Activated B cell treated with CpG ODN at 0.5 μM for 24 hours (primary cell): ENCODE data around the gene TBATA. TPM values are rescaled to one million over a fixed set of nuclear protein-coding genes. Genes with fewer than 3 reads are reported as not detected.
"Not testable (repeated sequence)": the region's sequence is repeated elsewhere in the genome, so short reads cannot be mapped to it uniquely, and the experiment has no call there.

Experiments
- ATAC-seq: fragments of 200-7000 bp; cut with Tn5 transposase; one replicate; pipeline ENCODE4 v1.10.0; 2021; ENCODE audit warnings: low read depth, mild to moderate bottlenecking, moderate library complexity
- CTCF ChIA-PET: fragments of 350-600 bp; sonication (Branson Sonifier 250); formaldehyde crosslinking; loops from one replicate; lab custom pipeline; 2021; ENCODE audit warnings: antibody characterized with exemption; lab: Charles Lee
- POLR2A ChIA-PET: fragments of 350-600 bp; sonication (Branson Sonifier 250); formaldehyde crosslinking; loops from one replicate; lab custom pipeline; 2021; ENCODE audit warnings: antibody characterized with exemption; lab: Charles Lee
- DNase-seq: peaks from one replicate; pipeline ENCODE4 v3.0.0; 2022
- H3K27ac Mint-ChIP-seq: one replicate; pipeline ENCODE4 v1.8.0; 2020; ENCODE audit warnings: mixed read lengths
- H3K27me3 Mint-ChIP-seq: one replicate; pipeline ENCODE4 v1.8.0; 2021; ENCODE audit warnings: mixed read lengths
- H3K36me3 Mint-ChIP-seq: one replicate; pipeline ENCODE4 v1.8.0; 2021; ENCODE audit warnings: low read depth, mixed read lengths
- H3K4me1 Mint-ChIP-seq: one replicate; pipeline ENCODE4 v1.8.0; 2021; ENCODE audit warnings: mixed read lengths
- H3K4me3 Mint-ChIP-seq: one replicate; pipeline ENCODE4 v1.8.0; 2020; ENCODE audit warnings: mild to moderate bottlenecking, mixed read lengths
- H3K9me3 Mint-ChIP-seq: one replicate; pipeline ENCODE4 v1.8.0; 2020; ENCODE audit warnings: mixed read lengths
- intact Hi-C: fragments of 100-400 bp; cut with micrococcal nuclease; formaldehyde crosslinking; loops from one replicate; pipeline ENCODE4 v1.15.1; 2024
- total RNA-seq: library from RNA; stranded (reverse); gene quantifications from 2 replicates; pipeline ENCODE4 v1.2.3, GENCODE V29; 2022
- TF ChIP-seq, protein P1 (sequence below): fragments of 200-600 bp; IDR thresholded peaks from one replicate; pipeline ENCODE4 v1.8.0; 2022; ENCODE audit warnings: antibody characterized with exemption, mild to moderate bottlenecking

The TBATA gene
- total RNA-seq, 1 donor from 2014 or later = not detected

- ChIA-PET CTCF (no interaction called here), POLR2A (no interaction called here)
- Mint-ChIP-seq H3K27ac (no peak overlapping the region), H3K4me3 (no peak overlapping the region), H3K36me3 (no peaks in the 10 kb centered on the region), H3K9me3 (no peaks in the 10 kb centered on the region), H3K27me3 (no peaks in the 10 kb centered on the region), H3K4me1 (no peaks in the 10 kb centered on the region)
- intact Hi-C loops = no loop called here
- TF ChIP-seq, protein P1, sequence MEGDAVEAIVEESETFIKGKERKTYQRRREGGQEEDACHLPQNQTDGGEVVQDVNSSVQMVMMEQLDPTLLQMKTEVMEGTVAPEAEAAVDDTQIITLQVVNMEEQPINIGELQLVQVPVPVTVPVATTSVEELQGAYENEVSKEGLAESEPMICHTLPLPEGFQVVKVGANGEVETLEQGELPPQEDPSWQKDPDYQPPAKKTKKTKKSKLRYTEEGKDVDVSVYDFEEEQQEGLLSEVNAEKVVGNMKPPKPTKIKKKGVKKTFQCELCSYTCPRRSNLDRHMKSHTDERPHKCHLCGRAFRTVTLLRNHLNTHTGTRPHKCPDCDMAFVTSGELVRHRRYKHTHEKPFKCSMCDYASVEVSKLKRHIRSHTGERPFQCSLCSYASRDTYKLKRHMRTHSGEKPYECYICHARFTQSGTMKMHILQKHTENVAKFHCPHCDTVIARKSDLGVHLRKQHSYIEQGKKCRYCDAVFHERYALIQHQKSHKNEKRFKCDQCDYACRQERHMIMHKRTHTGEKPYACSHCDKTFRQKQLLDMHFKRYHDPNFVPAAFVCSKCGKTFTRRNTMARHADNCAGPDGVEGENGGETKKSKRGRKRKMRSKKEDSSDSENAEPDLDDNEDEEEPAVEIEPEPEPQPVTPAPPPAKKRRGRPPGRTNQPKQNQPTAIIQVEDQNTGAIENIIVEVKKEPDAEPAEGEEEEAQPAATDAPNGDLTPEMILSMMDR = no peak
- DNase-seq (no peak), ATAC-seq (no peak)
Observed at GRCh38 chr10:70773461-70773860, 11.7 kb downstream of the TBATA start.

DNA sequence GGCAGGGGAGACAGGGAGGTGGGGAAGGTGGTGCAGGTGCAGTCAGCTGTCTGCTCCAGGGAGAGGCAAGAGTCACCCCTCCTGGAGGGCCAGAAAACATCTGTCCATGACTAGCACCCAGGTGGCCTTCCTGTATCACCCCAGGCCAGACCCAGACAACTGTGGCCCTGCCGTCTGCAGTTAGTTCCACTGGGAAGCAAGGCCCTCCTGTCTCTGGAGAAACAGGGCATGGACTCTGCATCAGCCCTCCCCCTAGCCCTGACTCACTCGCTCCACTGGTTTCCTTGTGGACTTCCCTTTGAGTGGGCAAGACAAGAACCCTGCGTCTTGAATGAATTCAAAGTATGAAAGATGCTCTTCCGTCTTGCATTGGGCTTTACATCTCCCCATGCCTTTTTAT lies 12.6 kb downstream of the TBATA start:
- Mint-ChIP-seq H3K36me3 (no peaks in the 10 kb centered on the region), H3K4me3 (no peak overlapping the region), H3K27me3 (no peaks in the 10 kb centered on the region), H3K9me3 (no peaks in the 10 kb centered on the region), H3K27ac (no peak overlapping the region), H3K4me1 (no peaks in the 10 kb centered on the region)
- ChIA-PET POLR2A (no interaction called here), CTCF (no interaction called here)
- no peak for DNase-seq
- TF ChIP-seq, protein P1 = no peak
- intact Hi-C loops = no loop called here
- ATAC-seq = no peak

DNA sequence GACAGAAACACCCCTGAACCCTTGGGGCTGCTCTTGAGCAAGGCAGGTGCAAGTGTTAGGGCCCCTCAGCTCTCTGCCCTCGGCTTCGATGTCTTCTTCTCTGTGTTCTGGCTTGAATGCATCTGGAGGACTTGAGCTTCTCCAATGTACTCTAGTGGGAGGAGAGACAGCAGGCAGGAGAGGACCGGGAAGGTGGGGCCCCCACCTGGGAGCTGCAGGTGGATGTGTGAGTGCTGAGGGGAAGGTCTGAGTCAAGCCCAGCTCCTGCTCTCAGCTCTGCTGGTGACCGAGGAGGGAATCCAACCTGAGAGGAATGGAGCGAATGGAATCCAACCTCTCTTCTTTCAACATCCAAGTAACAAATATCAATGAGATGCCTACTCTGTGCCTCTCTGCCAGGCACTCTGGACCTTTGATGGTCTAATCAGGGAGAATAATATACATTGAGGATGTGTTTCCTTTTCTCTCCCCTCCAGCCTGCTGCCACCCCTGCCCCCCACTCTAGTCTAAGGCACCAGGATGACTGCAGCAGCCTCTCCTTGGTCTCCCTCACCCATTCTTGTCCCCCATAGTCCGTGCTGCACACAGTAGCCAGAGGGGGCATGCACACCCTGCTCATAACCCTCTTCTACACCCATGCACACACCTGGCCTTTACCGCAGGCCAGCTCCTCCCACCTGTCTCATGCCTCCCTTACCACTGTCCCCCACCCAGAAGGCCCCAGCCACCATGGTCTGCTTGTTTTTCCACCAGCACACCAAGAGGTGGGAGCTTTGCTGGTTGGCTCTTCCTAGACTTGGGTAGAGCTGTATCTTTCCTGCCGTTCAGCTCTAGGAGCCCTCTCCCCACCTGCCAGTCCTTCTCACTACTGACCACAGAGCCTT lies 13.6 kb downstream of the TBATA start:
- DNase-seq (no peak), ATAC-seq (no peak)
- ChIA-PET POLR2A (no interaction called here), CTCF (no interaction called here)
- no peak overlapping the region for H3K4me3 Mint-ChIP-seq
- no peaks in the 10 kb centered on the region for H3K27me3 Mint-ChIP-seq
- H3K9me3 Mint-ChIP-seq = peaks cover 5% of the 10 kb centered on the region
- H3K27ac Mint-ChIP-seq = no peak overlapping the region
- H3K4me1 Mint-ChIP-seq = no peaks in the 10 kb centered on the region
- TF ChIP-seq, protein P1 = no peak
- no peaks in the 10 kb centered on the region for H3K36me3 Mint-ChIP-seq
- intact Hi-C loops = no loop called here

GRCh38 chr10:70770516-70770915 lies 14.7 kb downstream of the TBATA start:
- H3K27ac Mint-ChIP-seq, DNase-seq, CTCF ChIA-PET, H3K4me3 Mint-ChIP-seq, intact Hi-C loops, POLR2A ChIA-PET, H3K4me1 Mint-ChIP-seq, H3K36me3 Mint-ChIP-seq, ATAC-seq, H3K27me3 Mint-ChIP-seq: not testable (repeated sequence)
- peaks cover 11% of the 10 kb centered on the region for H3K9me3 Mint-ChIP-seq

- Mint-ChIP-seq H3K9me3 (peaks cover 15% of the 10 kb centered on the region), H3K27me3 (no peaks in the 10 kb centered on the region), H3K27ac (no peak overlapping the region), H3K4me1 (no peaks in the 10 kb centered on the region), H3K4me3 (no peak overlapping the region), H3K36me3 (no peaks in the 10 kb centered on the region)
- TF ChIP-seq, protein P1 = no peak
- ATAC-seq (no peak), DNase-seq (no peak)
- POLR2A ChIA-PET = no interaction called here
- intact Hi-C loops = no loop called here
- CTCF ChIA-PET = no interaction called here
Observed at GRCh38 chr10:70770001-70770400, 15.2 kb downstream of the TBATA start.
